Neural cell (in vitro differentiated cells): Measurements from ENCODE around the gene MMP3. TPM values are rescaled to one million over a fixed set of nuclear protein-coding genes. Genes with fewer than 3 reads are reported as not detected.

Experiments used
- H2AFZ ChIP-seq: fragments of 200-600, 300-800 bp; sonication (generic), shearing (Covaris generic); 2 replicates; pipeline ENCODE4 v1.6.0; 2014; ENCODE audit warnings: low read depth, mild to moderate bottlenecking, antibody characterized with exemption, low read length, moderate library complexity
- H3F3A ChIP-seq: fragments of 200-600 bp; shearing (Covaris generic); 2 replicates; pipeline ENCODE4 v1.6.1; 2016; ENCODE audit warnings: mild to moderate bottlenecking, moderate library complexity, mixed read lengths, antibody characterized with exemption, low read length; ENCODE audit not compliant: insufficient read depth, poor library complexity, severe bottlenecking
- H3K27ac ChIP-seq: fragments of 200-600, 300-800 bp; sonication (generic), shearing (Covaris generic); 2 replicates; pipeline ENCODE4 v1.5.1; 2014; ENCODE audit warnings: mild to moderate bottlenecking, low read length, moderate library complexity
- H3K27me3 ChIP-seq: fragments of 300-800, 200-600 bp; sonication (generic), shearing (Covaris generic); 2 replicates; pipeline ENCODE4 v1.6.0; 2014; ENCODE audit warnings: mild to moderate bottlenecking, low read depth, low read length, moderate library complexity; ENCODE audit not compliant: insufficient read depth
- H3K36me3 ChIP-seq: fragments of 300-800, 200-600 bp; sonication (generic), shearing (Covaris generic); 2 replicates; pipeline ENCODE4 v1.5.1; 2014; ENCODE audit warnings: mild to moderate bottlenecking, antibody characterized with exemption, low read length, moderate library complexity; ENCODE audit not compliant: insufficient read depth
- H3K4me2 ChIP-seq: fragments of 300-800, 200-600 bp; sonication (generic), shearing (Covaris generic); 2 replicates; pipeline ENCODE4 v1.6.0; 2014; ENCODE audit warnings: mild to moderate bottlenecking, low read length
- H3K4me3 ChIP-seq: fragments of 300-800, 200-600 bp; sonication (generic), shearing (Covaris generic); 2 replicates; pipeline ENCODE4 v1.5.1; 2014; ENCODE audit warnings: mild to moderate bottlenecking, low read length, moderate library complexity
- H3K79me2 ChIP-seq: fragments of 200-600 bp; shearing (Covaris generic); replicated peaks from 2 replicates; pipeline ENCODE4 v1.6.0; 2014; ENCODE audit warnings: mild to moderate bottlenecking, low read length, moderate library complexity; ENCODE audit not compliant: insufficient read depth
- H3K9ac ChIP-seq: fragments of 300-800, 200-600 bp; sonication (generic), shearing (Covaris generic); 2 replicates; pipeline ENCODE4 v1.6.1; 2016; ENCODE audit warnings: mild to moderate bottlenecking, low read length, mixed read lengths
- H3K9me2 ChIP-seq: fragments of 200-600 bp; shearing (Covaris generic); 2 replicates; pipeline ENCODE4 v1.6.1; 2016; ENCODE audit warnings: mild to moderate bottlenecking, low read length, mixed read lengths; ENCODE audit not compliant: insufficient read depth
- H3K9me3 ChIP-seq: fragments of 200-600, 300-800 bp; sonication (generic), shearing (Covaris generic); 2 replicates; pipeline ENCODE4 v1.6.1; 2016; ENCODE audit warnings: mild to moderate bottlenecking, mixed run types, low read length, moderate library complexity, mixed read lengths
- H4K20me1 ChIP-seq: fragments of 200-600 bp; shearing (Covaris generic); 2 replicates; pipeline ENCODE4 v1.6.1; 2016; ENCODE audit warnings: mild to moderate bottlenecking, mixed run types; ENCODE audit not compliant: insufficient read depth
- EP300 ChIP-seq: fragments of 450-650 bp; conservative IDR thresholded peaks from 2 replicates; pipeline ENCODE4 v1.6.1; 2014; ENCODE audit warnings: antibody characterized with exemption, mild to moderate bottlenecking, moderate library complexity; ENCODE audit not compliant: poor library complexity, severe bottlenecking
- EZH2 ChIP-seq: fragments of 200-600, 300-800 bp; shearing (Covaris generic), sonication (generic); IDR thresholded peaks from 2 replicates; pipeline ENCODE4 v1.6.1; 2014; ENCODE audit warnings: antibody characterized with exemption, low read length, borderline replicate concordance, mild to moderate bottlenecking; ENCODE audit not compliant: insufficient read depth, poor library complexity, severe bottlenecking
- MXI1 ChIP-seq: fragments of 450-650 bp; conservative IDR thresholded peaks from 2 replicates; pipeline ENCODE4 v1.6.1; 2014; ENCODE audit warnings: antibody characterized with exemption, mild to moderate bottlenecking; ENCODE audit not compliant: poor library complexity, severe bottlenecking
- POLR2AphosphoS5 ChIP-seq: IDR thresholded peaks from 2 replicates; pipeline ENCODE4 v1.6.1; 2012
- RAD21 ChIP-seq: fragments of 450-650 bp; conservative IDR thresholded peaks from 2 replicates; pipeline ENCODE4 v1.6.1; 2014; ENCODE audit warnings: antibody characterized with exemption, mild to moderate bottlenecking, moderate library complexity
- SMC3 ChIP-seq: fragments of 450-650 bp; conservative IDR thresholded peaks from 2 replicates; pipeline ENCODE4 v1.6.1; 2014; ENCODE audit warnings: antibody characterized with exemption, mild to moderate bottlenecking, moderate library complexity; ENCODE audit not compliant: poor library complexity
- TAF1 ChIP-seq: IDR thresholded peaks from 2 replicates; pipeline ENCODE4 v1.6.1; 2012; ENCODE audit warnings: low read depth
- polyA plus RNA-seq: library from polyadenylated mRNA; depleted of rRNA; stranded (reverse); fragments of >200 nt; gene quantifications from 2 replicates; pipeline ENCODE4 v1.2.3, GENCODE V29; 2014
- TF ChIP-seq, protein P1 (sequence below): fragments of 450-650 bp; IDR thresholded peaks from 2 replicates; pipeline ENCODE4 v1.5.1; 2014; ENCODE audit warnings: antibody characterized with exemption, mild to moderate bottlenecking, moderate library complexity; ENCODE audit not compliant: poor library complexity, severe bottlenecking
- TF ChIP-seq, protein P2 (sequence below): IDR thresholded peaks from 2 replicates; pipeline ENCODE4 v1.6.1; 2012; ENCODE audit warnings: borderline replicate concordance

Gene MMP3
- polyA plus RNA-seq, 1 donor from 2014 or later: not detected

DNA sequence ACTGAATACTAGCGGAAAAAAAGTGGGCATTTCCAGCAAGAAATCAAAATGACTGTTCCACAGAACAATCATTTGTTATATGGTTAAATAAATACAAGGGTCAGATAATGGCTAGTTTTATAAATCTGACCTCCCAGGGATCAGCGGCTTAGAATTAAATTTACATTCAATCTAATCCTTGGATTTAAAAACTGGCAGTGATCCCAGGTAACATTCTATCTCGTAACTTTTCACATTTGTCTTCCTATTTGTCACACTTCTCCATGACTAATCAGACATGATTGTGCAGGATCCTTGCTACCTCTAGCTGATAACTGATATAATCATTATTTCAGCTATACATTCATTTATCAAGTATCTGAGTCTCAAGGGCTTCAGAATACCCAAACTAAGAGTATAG is 2.9 kb upstream of the MMP3 start:
- no peak for TF ChIP-seq RAD21
- no peak for TF ChIP-seq EP300
- TF ChIP-seq EZH2: no peak
- TF ChIP-seq, protein P1, sequence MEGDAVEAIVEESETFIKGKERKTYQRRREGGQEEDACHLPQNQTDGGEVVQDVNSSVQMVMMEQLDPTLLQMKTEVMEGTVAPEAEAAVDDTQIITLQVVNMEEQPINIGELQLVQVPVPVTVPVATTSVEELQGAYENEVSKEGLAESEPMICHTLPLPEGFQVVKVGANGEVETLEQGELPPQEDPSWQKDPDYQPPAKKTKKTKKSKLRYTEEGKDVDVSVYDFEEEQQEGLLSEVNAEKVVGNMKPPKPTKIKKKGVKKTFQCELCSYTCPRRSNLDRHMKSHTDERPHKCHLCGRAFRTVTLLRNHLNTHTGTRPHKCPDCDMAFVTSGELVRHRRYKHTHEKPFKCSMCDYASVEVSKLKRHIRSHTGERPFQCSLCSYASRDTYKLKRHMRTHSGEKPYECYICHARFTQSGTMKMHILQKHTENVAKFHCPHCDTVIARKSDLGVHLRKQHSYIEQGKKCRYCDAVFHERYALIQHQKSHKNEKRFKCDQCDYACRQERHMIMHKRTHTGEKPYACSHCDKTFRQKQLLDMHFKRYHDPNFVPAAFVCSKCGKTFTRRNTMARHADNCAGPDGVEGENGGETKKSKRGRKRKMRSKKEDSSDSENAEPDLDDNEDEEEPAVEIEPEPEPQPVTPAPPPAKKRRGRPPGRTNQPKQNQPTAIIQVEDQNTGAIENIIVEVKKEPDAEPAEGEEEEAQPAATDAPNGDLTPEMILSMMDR: no peak
- TF ChIP-seq TAF1: no peak
- no peak for TF ChIP-seq MXI1
- no peak for TF ChIP-seq SMC3
- TF ChIP-seq, protein P2, sequence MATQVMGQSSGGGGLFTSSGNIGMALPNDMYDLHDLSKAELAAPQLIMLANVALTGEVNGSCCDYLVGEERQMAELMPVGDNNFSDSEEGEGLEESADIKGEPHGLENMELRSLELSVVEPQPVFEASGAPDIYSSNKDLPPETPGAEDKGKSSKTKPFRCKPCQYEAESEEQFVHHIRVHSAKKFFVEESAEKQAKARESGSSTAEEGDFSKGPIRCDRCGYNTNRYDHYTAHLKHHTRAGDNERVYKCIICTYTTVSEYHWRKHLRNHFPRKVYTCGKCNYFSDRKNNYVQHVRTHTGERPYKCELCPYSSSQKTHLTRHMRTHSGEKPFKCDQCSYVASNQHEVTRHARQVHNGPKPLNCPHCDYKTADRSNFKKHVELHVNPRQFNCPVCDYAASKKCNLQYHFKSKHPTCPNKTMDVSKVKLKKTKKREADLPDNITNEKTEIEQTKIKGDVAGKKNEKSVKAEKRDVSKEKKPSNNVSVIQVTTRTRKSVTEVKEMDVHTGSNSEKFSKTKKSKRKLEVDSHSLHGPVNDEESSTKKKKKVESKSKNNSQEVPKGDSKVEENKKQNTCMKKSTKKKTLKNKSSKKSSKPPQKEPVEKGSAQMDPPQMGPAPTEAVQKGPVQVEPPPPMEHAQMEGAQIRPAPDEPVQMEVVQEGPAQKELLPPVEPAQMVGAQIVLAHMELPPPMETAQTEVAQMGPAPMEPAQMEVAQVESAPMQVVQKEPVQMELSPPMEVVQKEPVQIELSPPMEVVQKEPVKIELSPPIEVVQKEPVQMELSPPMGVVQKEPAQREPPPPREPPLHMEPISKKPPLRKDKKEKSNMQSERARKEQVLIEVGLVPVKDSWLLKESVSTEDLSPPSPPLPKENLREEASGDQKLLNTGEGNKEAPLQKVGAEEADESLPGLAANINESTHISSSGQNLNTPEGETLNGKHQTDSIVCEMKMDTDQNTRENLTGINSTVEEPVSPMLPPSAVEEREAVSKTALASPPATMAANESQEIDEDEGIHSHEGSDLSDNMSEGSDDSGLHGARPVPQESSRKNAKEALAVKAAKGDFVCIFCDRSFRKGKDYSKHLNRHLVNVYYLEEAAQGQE: no peak
- no peak for TF ChIP-seq POLR2AphosphoS5
- H3F3A ChIP-seq: no peaks in the 10 kb centered on the region
- H3K9me2 ChIP-seq: no peaks in the 10 kb centered on the region
- H3K27me3 ChIP-seq: no peaks in the 10 kb centered on the region
- H3K9me3 ChIP-seq: no peaks in the 10 kb centered on the region
- H2AFZ ChIP-seq: no peak overlapping the region
- no peaks in the 10 kb centered on the region for H3K36me3 ChIP-seq
- no peak overlapping the region for H3K9ac ChIP-seq
- H3K4me3 ChIP-seq: no peak overlapping the region
- H3K27ac ChIP-seq: no peak overlapping the region
- H3K4me2 ChIP-seq: no peak overlapping the region
- H3K79me2 ChIP-seq: no peaks in the 10 kb centered on the region
- H4K20me1 ChIP-seq: no peaks in the 10 kb centered on the region

DNA sequence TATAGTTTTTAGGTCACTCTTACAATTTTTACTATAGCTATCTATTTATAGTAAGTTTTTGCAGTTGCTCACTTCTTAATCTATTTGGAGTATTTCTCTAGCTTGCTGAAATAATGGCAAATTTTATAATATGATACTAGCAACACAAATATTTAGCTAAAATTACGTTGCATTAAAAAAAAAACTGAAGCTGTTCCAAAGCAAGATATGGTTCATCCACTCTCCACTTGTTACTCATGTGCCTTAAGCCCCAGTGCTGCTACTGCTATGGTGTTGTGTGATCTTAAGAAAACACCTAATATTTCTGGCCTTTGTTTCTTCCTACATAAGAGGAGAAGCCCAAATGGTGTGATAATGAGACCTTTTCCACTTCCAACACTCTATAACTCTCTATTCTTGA is 479 bp downstream of the MMP3 start:
- no peak for TF ChIP-seq EP300
- no peak for TF ChIP-seq SMC3
- TF ChIP-seq, protein P2: no peak
- TF ChIP-seq EZH2: no peak
- TF ChIP-seq TAF1: no peak
- TF ChIP-seq POLR2AphosphoS5: no peak
- TF ChIP-seq MXI1: no peak
- TF ChIP-seq, protein P1: no peak
- no peak for TF ChIP-seq RAD21
- Histone ChIP-seq H2AFZ (no peak overlapping the region), H3K27me3 (no peaks in the 10 kb centered on the region), H3K27ac (no peak overlapping the region), H3K4me2 (no peak overlapping the region), H4K20me1 (no peaks in the 10 kb centered on the region), H3K9me2 (no peaks in the 10 kb centered on the region), H3K4me3 (no peak overlapping the region), H3F3A (no peaks in the 10 kb centered on the region), H3K9ac (no peak overlapping the region), H3K79me2 (no peaks in the 10 kb centered on the region), H3K36me3 (no peaks in the 10 kb centered on the region), H3K9me3 (no peaks in the 10 kb centered on the region)
